SK-N-SH (cell line): Measurements from ENCODE around the gene CEBPG.

ENCODE experiments used
- CHD2 ChIP-seq: fragments of 150-350 bp; IDR thresholded peaks from 2 replicates; pipeline ENCODE4 v1.6.1; 2018; ENCODE audit warnings: low read length; ENCODE audit not compliant: partially characterized antibody
- FOSL2 ChIP-seq: IDR thresholded peaks from 2 replicates; pipeline ENCODE4 v1.4.0; 2012; ENCODE audit warnings: low read depth, mild to moderate bottlenecking, moderate library complexity, borderline replicate concordance
- JUND ChIP-seq: IDR thresholded peaks from 2 replicates; pipeline ENCODE4 v1.4.0; 2012
- MXI1 ChIP-seq: IDR thresholded peaks from 2 replicates; pipeline ENCODE4 v1.6.1; 2012; ENCODE audit warnings: mild to moderate bottlenecking, low read depth, low read length, improper control_type of control experiment
- RFX5 ChIP-seq: IDR thresholded peaks from 2 replicates; pipeline ENCODE4 v1.6.1; 2012; ENCODE audit warnings: mild to moderate bottlenecking, improper control_type of control experiment, low read length
- TF ChIP-seq, protein P1 (sequence below): fragments of 200-600 bp; sonication (generic); IDR thresholded peaks from 2 replicates; pipeline ENCODE4 v1.6.1; 2017; ENCODE audit warnings: antibody characterized with exemption, mild to moderate bottlenecking, moderate library complexity
- TF ChIP-seq, protein P2 (sequence below): IDR thresholded peaks from 2 replicates; pipeline ENCODE4 v1.4.0; 2012; ENCODE audit warnings: low read depth, borderline replicate concordance
- TF ChIP-seq, protein P3 (sequence below): IDR thresholded peaks from 2 replicates; pipeline ENCODE4 v1.6.1; 2012; ENCODE audit warnings: mild to moderate bottlenecking, low read depth, low read length, moderate library complexity

DNA sequence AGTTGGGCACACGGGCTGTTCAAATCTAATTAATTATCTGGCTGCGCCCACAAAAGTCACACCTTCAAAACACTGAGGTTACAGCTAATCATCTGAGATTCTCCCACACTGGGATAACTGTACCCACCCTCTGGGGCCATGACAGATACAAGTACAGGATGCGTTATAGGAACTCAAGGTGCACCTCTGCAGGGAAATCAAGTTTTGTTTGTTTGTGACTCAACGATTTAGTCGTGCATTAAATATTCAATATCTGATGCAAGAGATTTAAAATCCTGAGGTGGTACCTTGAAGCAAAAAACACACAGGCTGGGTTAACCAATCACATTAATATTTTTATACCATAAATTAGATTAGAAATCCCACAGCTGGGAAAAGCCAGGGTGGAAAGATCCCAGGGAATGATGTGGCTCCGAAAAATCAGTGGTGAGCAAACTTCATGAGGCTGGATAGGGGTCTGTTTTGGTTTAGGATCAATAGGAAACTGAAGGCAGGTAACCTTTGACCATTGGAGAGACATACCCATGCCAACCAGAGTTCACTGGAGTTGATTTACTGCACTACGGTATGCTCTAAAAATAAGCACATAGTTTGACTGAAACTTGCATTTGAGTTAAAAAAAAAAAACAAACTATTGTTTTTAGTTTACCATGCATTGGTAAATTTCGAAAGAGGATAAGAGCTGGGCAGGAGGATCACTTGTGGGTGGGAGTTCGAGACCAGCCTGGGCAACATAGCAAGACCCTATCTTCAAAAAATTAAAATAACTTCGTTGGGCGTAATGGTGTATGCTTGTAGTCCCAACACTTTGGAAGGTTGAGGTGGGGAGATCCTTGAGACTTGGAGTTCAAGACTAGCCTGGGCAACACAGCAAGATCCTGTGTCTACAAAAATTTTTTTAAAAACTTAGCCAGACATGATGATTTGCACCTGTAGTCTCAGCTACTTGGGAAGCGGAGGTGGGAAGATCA is 23.9 kb upstream of the CEBPG start:
- TF ChIP-seq, protein P1, sequence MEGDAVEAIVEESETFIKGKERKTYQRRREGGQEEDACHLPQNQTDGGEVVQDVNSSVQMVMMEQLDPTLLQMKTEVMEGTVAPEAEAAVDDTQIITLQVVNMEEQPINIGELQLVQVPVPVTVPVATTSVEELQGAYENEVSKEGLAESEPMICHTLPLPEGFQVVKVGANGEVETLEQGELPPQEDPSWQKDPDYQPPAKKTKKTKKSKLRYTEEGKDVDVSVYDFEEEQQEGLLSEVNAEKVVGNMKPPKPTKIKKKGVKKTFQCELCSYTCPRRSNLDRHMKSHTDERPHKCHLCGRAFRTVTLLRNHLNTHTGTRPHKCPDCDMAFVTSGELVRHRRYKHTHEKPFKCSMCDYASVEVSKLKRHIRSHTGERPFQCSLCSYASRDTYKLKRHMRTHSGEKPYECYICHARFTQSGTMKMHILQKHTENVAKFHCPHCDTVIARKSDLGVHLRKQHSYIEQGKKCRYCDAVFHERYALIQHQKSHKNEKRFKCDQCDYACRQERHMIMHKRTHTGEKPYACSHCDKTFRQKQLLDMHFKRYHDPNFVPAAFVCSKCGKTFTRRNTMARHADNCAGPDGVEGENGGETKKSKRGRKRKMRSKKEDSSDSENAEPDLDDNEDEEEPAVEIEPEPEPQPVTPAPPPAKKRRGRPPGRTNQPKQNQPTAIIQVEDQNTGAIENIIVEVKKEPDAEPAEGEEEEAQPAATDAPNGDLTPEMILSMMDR = no peak
- no peak for TF ChIP-seq FOSL2
- TF ChIP-seq RFX5 = no peak
- no peak for TF ChIP-seq JUND
- no peak for TF ChIP-seq CHD2
- TF ChIP-seq, protein P2, sequence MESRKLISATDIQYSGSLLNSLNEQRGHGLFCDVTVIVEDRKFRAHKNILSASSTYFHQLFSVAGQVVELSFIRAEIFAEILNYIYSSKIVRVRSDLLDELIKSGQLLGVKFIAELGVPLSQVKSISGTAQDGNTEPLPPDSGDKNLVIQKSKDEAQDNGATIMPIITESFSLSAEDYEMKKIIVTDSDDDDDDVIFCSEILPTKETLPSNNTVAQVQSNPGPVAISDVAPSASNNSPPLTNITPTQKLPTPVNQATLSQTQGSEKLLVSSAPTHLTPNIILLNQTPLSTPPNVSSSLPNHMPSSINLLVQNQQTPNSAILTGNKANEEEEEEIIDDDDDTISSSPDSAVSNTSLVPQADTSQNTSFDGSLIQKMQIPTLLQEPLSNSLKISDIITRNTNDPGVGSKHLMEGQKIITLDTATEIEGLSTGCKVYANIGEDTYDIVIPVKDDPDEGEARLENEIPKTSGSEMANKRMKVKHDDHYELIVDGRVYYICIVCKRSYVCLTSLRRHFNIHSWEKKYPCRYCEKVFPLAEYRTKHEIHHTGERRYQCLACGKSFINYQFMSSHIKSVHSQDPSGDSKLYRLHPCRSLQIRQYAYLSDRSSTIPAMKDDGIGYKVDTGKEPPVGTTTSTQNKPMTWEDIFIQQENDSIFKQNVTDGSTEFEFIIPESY = no peak
- no peak for TF ChIP-seq MXI1
- TF ChIP-seq, protein P3, sequence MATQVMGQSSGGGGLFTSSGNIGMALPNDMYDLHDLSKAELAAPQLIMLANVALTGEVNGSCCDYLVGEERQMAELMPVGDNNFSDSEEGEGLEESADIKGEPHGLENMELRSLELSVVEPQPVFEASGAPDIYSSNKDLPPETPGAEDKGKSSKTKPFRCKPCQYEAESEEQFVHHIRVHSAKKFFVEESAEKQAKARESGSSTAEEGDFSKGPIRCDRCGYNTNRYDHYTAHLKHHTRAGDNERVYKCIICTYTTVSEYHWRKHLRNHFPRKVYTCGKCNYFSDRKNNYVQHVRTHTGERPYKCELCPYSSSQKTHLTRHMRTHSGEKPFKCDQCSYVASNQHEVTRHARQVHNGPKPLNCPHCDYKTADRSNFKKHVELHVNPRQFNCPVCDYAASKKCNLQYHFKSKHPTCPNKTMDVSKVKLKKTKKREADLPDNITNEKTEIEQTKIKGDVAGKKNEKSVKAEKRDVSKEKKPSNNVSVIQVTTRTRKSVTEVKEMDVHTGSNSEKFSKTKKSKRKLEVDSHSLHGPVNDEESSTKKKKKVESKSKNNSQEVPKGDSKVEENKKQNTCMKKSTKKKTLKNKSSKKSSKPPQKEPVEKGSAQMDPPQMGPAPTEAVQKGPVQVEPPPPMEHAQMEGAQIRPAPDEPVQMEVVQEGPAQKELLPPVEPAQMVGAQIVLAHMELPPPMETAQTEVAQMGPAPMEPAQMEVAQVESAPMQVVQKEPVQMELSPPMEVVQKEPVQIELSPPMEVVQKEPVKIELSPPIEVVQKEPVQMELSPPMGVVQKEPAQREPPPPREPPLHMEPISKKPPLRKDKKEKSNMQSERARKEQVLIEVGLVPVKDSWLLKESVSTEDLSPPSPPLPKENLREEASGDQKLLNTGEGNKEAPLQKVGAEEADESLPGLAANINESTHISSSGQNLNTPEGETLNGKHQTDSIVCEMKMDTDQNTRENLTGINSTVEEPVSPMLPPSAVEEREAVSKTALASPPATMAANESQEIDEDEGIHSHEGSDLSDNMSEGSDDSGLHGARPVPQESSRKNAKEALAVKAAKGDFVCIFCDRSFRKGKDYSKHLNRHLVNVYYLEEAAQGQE = no peak
